GM12891 (cell line): ENCODE results near the gene AUP1.

Source experiments
- PAX5 ChIP-seq: IDR thresholded peaks from 2 replicates; pipeline ENCODE4 v1.6.1; 2011; ENCODE audit warnings: low read length, moderate library complexity, mild to moderate bottlenecking; ENCODE audit not compliant: insufficient read depth, severe bottlenecking
- POLR2A ChIP-seq: IDR thresholded peaks from 2 replicates; pipeline ENCODE4 v1.6.1; 2011; ENCODE audit warnings: low read depth, low read length, control low read depth
- POLR2AphosphoS5 ChIP-seq: IDR thresholded peaks from 2 replicates; pipeline ENCODE4 v1.6.1; 2011; ENCODE audit warnings: low read depth, low read length, control low read depth
- SPI1 ChIP-seq: IDR thresholded peaks from 2 replicates; pipeline ENCODE4 v1.6.1; 2011; ENCODE audit warnings: low read depth, low read length, control low read depth
- TAF1 ChIP-seq: IDR thresholded peaks from 2 replicates; pipeline ENCODE4 v1.6.1; 2011; ENCODE audit warnings: low read depth, low read length, control low read depth

DNA sequence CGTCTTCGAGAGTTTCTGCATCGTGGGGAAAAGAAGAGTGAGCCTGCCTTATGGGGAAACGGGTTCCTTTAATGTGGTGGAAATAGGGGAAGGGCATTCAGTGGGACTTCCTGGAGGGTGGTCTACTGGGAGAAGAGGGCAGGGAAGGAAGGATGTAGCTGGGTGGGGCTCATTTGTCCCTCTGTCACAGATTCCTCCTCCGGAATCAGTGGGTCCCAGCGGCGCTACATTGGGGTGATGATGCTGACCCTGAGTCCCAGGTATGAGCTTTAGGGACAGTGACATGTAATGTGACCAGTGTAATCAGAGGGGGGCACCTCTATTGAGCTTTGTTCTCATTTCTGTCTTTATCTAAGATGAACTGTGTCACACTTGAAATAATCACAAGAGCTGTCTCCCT, 2.2 kb upstream of the AUP1 start:
- no peak for TF ChIP-seq POLR2AphosphoS5
- TF ChIP-seq POLR2A: no peak
- no peak for TF ChIP-seq TAF1
- no peak for TF ChIP-seq PAX5
- TF ChIP-seq SPI1: no peak
